Spleen (tissue), 11 donors: ENCODE data around the gene NOD1. TPM values are rescaled to one million over a fixed set of nuclear protein-coding genes. Genes with fewer than 3 reads are reported as not detected.
A peak's percentile ranks its signal among the peaks of the same experiment; 100 is the strongest.
"Not testable (repeated sequence)": the region's sequence is repeated elsewhere in the genome, so short reads cannot be mapped to it uniquely, and the experiment has no call there.

Source experiments
- DNase-seq: peaks from one replicate; pipeline ENCODE4 v3.0.0-alpha.2; 2020
- H3K27ac ChIP-seq, 8 donors: fragments of 200-600 bp; sonication (generic) in 7 of 8; 1 replicate in 4 of 8; 2 replicates in 4 of 8; pipeline versions ENCODE4 v1.5.0 to v1.8.0; 2016 to 2021; ENCODE audit warnings: inconsistent platforms in 4 of 8, mild to moderate bottlenecking in 4 of 8, moderate library complexity in 1 of 8
- H3K27me3 ChIP-seq, 7 donors: fragments of 200-600 bp; sonication (generic) in 6 of 7; replicated peaks in 1 of 7; 1 replicate in 4 of 7; 2 replicates in 3 of 7; pipeline versions ENCODE4 v1.5.0 to v1.8.0; 2016 to 2021; ENCODE audit warnings: inconsistent platforms in 3 of 7, mild to moderate bottlenecking in 1 of 7
- H3K36me3 ChIP-seq, 6 donors: fragments of 200-600 bp; sonication (generic) in 5 of 6; 1 replicate in 4 of 6; 2 replicates in 2 of 6; pipeline versions ENCODE4 v1.5.0 to v1.8.0; 2016 to 2021; ENCODE audit warnings: inconsistent platforms in 2 of 6
- H3K4me1 ChIP-seq, 6 donors: fragments of 200-600 bp; sonication (generic) in 5 of 6; 1 replicate in 3 of 6; 2 replicates in 3 of 6; pipeline versions ENCODE4 v1.5.0 to v1.8.0; 2016 to 2021; ENCODE audit warnings: inconsistent platforms in 3 of 6
- H3K4me3 ChIP-seq, 8 donors: fragments of 200-600 bp; sonication (generic) in 7 of 8; 1 replicate in 4 of 8; 2 replicates in 4 of 8; pipeline versions ENCODE4 v1.5.0 to v1.8.0; 2016 to 2021; ENCODE audit warnings: inconsistent platforms in 4 of 8, mild to moderate bottlenecking in 4 of 8, moderate library complexity in 2 of 8
- H3K9me3 ChIP-seq, 8 donors: fragments of 200-600 bp; sonication (generic) in 7 of 8; 1 replicate in 4 of 8; 2 replicates in 4 of 8; pipeline versions ENCODE4 v1.5.0 to v1.8.0; 2016 to 2021; ENCODE audit warnings: inconsistent platforms in 4 of 8
- CTCF ChIP-seq, 11 experiments: fragments of 200-600 bp in 7 of 11; fragments of 450-650 bp in 4 of 11; sonication (generic) in 4 of 11; IDR thresholded peaks in 8 of 11; conservative IDR thresholded peaks in 3 of 11; 1 replicate in 7 of 11; 2 replicates in 4 of 11; pipeline versions ENCODE4 v1.4.0 to v1.8.0; 2016 to 2021; ENCODE audit warnings: antibody characterized with exemption in 11 of 11, inconsistent platforms in 4 of 11, mild to moderate bottlenecking in 1 of 11
- POLR2A ChIP-seq, 3 donors: fragments of 450-650 bp; IDR thresholded peaks; one replicate each; pipeline ENCODE4 v1.5.1; 2017; ENCODE audit warnings: antibody characterized with exemption in 3 of 3, mild to moderate bottlenecking in 1 of 3
- POLR2AphosphoS5 ChIP-seq, 3 donors: sonication (generic); formaldehyde crosslinking; IDR thresholded peaks; one replicate each; pipeline ENCODE4 v1.5.1; 2017; ENCODE audit warnings: antibody characterized with exemption in 3 of 3
- WGBS, 5 donors: extraction: QIAGEN DNeasy Blood & Tissue Kit in 3 of 5; methylation state at CpG; one replicate each; pipeline versions ENCODE4 v1.1.5 to v1.1.7; 2013 to 2018; 5-methylcytosine and 5-hydroxymethylcytosine counted together
- intact Hi-C: fragments of 100-400 bp; cut with DNase I; formaldehyde crosslinking; loops from one replicate; pipeline ENCODE4 v1.15.0; 2023; ENCODE audit warnings: low total_unique reads
- polyA plus RNA-seq, 3 donors: library from polyadenylated mRNA; stranded (reverse); fragments of 200-250 nt; gene quantifications; one replicate each; pipeline ENCODE4 v1.2.1, GENCODE V29; 2013
- total RNA-seq, 7 donors: library from RNA; depleted of rRNA in 3 of 7; stranded (reverse); fragments of >200 nt in 3 of 7; fragmentation: NEBNext Ultra II Directional in 4 of 7; extraction: Animal tissue kit (Norgen Biotek cat#: 25700) in 4 of 7; gene quantifications; one replicate each; pipeline versions ENCODE4 v1.1.0 to v1.2.1, GENCODE V29; 2016 to 2021
- donor health status: healthy with polysubstance abuse.
- donor health status: DM: no; HTN: no; CAD: no; lungs with moderate emphysema.
- donor health status: DM: no; HTN: no; CAD: no.
- donor health status: Bipolar disorder and iron deficiency.
- donor health status: healthy.
- donor health status: DM: no; HTN: no; CAD: no.
- donor health status: DM: yes; HTN: yes; CAD: no.

The NOD1 gene
- total and polyA plus RNA-seq, 10 donors, result 11.0 to 40.8 (median 33.5) TPM

- Histone ChIP-seq H3K4me3 (no peak overlapping the region), H3K9me3 (peaks cover 0 to 21% (median 15%) of the 10 kb centered on the region in 8 donors), H3K27me3 (no peaks in the 10 kb centered on the region), H3K27ac (no peak overlapping the region), H3K4me1 (no peaks in the 10 kb centered on the region), H3K36me3 (no peaks in the 10 kb centered on the region)
- TF ChIP-seq CTCF (IDR thresholded peaks at IDR 0.05 in 8 of 11, conservative IDR thresholded peaks at IDR 0.05 in 3 of 11), result no peak
- no peak for TF ChIP-seq POLR2AphosphoS5 (IDR thresholded peaks at IDR 0.05)
- no peak for TF ChIP-seq POLR2A (IDR thresholded peaks at IDR 0.05)
- 82 to 100% (median 94%) methylated on average over 1 of the region's 1 CpG for WGBS, 5 donors
- intact Hi-C loops, result no loop called here
- DNase-seq, result no peak
Observed at GRCh38 chr7:30487371-30487770, 8.8 kb upstream of the NOD1 start.

DNA sequence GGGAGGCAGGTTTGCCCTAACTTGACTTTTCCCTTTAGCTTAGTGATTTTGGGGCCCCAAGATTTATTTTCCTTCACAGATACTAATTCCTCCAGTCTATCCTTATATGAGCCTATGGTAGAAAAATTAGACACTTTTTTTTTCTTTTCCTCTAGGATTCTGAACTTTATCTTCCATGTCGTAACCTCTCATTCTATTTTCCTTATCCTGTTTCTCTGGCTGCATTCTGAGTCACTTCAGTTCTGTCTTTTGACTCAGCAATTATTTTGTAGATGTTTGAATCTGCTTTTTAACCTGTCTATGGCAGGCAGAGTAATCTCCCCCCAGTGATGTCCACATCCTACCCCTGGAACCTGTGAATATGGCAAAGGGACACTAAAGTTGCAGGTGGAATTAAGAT, 7.1 kb upstream of the NOD1 start:
- Histone ChIP-seq H3K9me3 (peaks cover 0 to 5% (median 1%) of the 10 kb centered on the region in 8 donors), H3K4me3 (no peak overlapping the region), H3K27me3 (no peaks in the 10 kb centered on the region), H3K4me1 (no peaks in the 10 kb centered on the region), H3K27ac (no peak overlapping the region), H3K36me3 (no peaks in the 10 kb centered on the region)
- TF ChIP-seq POLR2AphosphoS5 (IDR thresholded peaks at IDR 0.05), result no peak
- TF ChIP-seq CTCF (IDR thresholded peaks at IDR 0.05 in 8 of 11, conservative IDR thresholded peaks at IDR 0.05 in 3 of 11), result no peak
- no peak for TF ChIP-seq POLR2A (IDR thresholded peaks at IDR 0.05)
- no peak for DNase-seq
- WGBS, 5 donors, result 87 to 100% (median 92%) methylated on average over 1 of the region's 1 CpG
- intact Hi-C loops, result no loop called here

GRCh38 chr7:30481416-30481815, 2.8 kb upstream of the NOD1 start:
- not testable (repeated sequence) for H3K27ac ChIP-seq

GRCh38 chr7:30479202-30480120, 877 bp upstream of the NOD1 start:
- Histone ChIP-seq H3K4me1 (peaks cover 21 to 51% (median 48%) of the 10 kb centered on the region in 6 donors), H3K4me3 (peak overlapping the region; percentile 62 to 88 (median 76)), H3K9me3 (no peaks in the 10 kb centered on the region), H3K27me3 (no peaks in the 10 kb centered on the region), H3K36me3 (peaks cover 0 to 2% (median 0%) of the 10 kb centered on the region in 6 donors), H3K27ac (peak overlapping the region; percentile 90 to 97 (median 94))
- WGBS, 5 donors, result 82 to 84% (median 83%) methylated on average over 14 of the region's 14 CpGs
- intact Hi-C loops, result no loop called here
- no peak for DNase-seq
- TF ChIP-seq POLR2A (IDR thresholded peaks at IDR 0.05) (no peak), CTCF (IDR thresholded peaks at IDR 0.05 in 8 of 11, conservative IDR thresholded peaks at IDR 0.05 in 3 of 11) (no peak), POLR2AphosphoS5 (IDR thresholded peaks at IDR 0.05) (no peak)

More at GRCh38 chr7:30481416-30481815, 2.8 kb upstream of the NOD1 start:
- H3K9me3 ChIP-seq, intact Hi-C loops, DNase-seq, H3K27me3 ChIP-seq, H3K4me3 ChIP-seq, H3K36me3 ChIP-seq: not testable (repeated sequence)
- peaks cover 11 to 32% (median 28%) of the 10 kb centered on the region in 6 donors for H3K4me1 ChIP-seq
- 83 to 94% (median 93%) methylated on average over 9 of the region's 9 CpGs for WGBS, 5 donors
